WTC11 (cell line): ENCODE measurements around the gene RNF212.

Experiments
- GABPB1 ChIP-seq: sonication (generic); formaldehyde crosslinking; IDR thresholded peaks from 2 replicates; pipeline ENCODE4 v1.8.1; 2023; ENCODE audit warnings: mild to moderate bottlenecking, missing genetic modification reagents
- NFYB ChIP-seq: sonication (generic); formaldehyde crosslinking; conservative IDR thresholded peaks from 2 replicates; pipeline ENCODE4 v1.8.0; 2022; ENCODE audit warnings: low read depth, missing genetic modification reagents
- NR1H2 ChIP-seq: sonication (generic); formaldehyde crosslinking; IDR thresholded peaks from 2 replicates; pipeline ENCODE4 v1.9.0; 2021; ENCODE audit warnings: mild to moderate bottlenecking, moderate library complexity, missing genetic modification reagents
- TCF7 ChIP-seq: sonication (generic); formaldehyde crosslinking; IDR thresholded peaks from 2 replicates; pipeline ENCODE4 v1.8.0; 2022; ENCODE audit warnings: mild to moderate bottlenecking, low read depth, missing genetic modification reagents, moderate library complexity
- TF ChIP-seq, protein P1 (sequence below): sonication (generic); formaldehyde crosslinking; conservative IDR thresholded peaks from 2 replicates; pipeline ENCODE4 v1.8.1; 2022; ENCODE audit warnings: mild to moderate bottlenecking, missing genetic modification reagents
- TF ChIP-seq, protein P2 (sequence below): sonication (generic); formaldehyde crosslinking; IDR thresholded peaks from 2 replicates; pipeline ENCODE4 v1.8.1; 2023; ENCODE audit warnings: mild to moderate bottlenecking, missing genetic modification reagents, moderate library complexity
- TF ChIP-seq, protein P3 (sequence below): fragments of 200-600 bp; IDR thresholded peaks from 2 replicates; pipeline ENCODE4 v1.8.0; 2022; ENCODE audit warnings: antibody characterized with exemption
- TF ChIP-seq, protein P4 (sequence below): sonication (generic); formaldehyde crosslinking; IDR thresholded peaks from 2 replicates; pipeline ENCODE4 v1.8.0; 2022; ENCODE audit warnings: mild to moderate bottlenecking, missing genetic modification reagents
- TF ChIP-seq, protein P5 (sequence below): sonication (generic); formaldehyde crosslinking; IDR thresholded peaks from 2 replicates; pipeline ENCODE4 v1.8.1; 2023; ENCODE audit warnings: mild to moderate bottlenecking, missing genetic modification reagents

DNA sequence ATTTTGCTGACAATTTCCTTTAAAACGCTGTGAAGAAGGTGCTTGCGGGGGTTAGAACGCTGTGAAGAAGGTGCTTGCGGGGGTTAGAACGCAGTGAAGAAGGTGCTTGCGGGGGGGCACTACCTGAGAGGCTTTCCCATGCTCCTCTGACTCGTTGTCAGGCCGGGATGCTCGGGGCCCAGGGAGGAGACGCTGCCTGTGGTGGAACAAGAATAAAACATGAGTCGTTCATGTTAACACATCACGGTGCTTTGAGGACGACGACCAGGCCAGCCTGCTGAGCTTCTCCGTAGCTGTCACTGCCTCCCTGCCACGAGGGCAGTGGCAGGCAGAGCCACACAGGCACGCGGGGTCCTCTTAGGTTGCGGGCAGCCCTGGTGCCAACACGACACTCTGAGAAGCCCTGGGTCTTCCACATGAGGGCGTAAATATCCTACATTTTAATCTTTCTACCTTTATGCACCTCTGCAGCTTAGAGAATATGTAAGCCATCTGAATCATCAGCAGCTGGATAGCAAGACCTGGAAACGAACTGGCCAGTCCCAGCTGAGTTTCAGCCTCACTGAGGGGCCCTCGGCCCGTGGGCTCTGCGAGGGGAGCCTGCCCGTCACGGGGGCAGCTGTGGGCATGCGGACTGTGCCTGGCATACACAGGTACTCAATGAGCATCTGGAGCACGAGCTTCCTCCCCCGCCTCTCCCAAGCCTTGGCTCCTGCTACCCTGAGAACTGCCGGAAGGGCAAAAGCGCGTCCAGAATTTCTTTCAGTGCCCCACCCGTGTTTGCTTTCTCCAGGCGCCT, 55.0 kb downstream of the RNF212 start:
- TF ChIP-seq TCF7 (CRISPR knock-in tag), result no peak
- no peak for TF ChIP-seq NR1H2 (CRISPR knock-in tag)
- TF ChIP-seq, protein P1, sequence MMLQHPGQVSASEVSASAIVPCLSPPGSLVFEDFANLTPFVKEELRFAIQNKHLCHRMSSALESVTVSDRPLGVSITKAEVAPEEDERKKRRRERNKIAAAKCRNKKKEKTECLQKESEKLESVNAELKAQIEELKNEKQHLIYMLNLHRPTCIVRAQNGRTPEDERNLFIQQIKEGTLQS (CRISPR knock-in tag), result no peak
- TF ChIP-seq, protein P2, sequence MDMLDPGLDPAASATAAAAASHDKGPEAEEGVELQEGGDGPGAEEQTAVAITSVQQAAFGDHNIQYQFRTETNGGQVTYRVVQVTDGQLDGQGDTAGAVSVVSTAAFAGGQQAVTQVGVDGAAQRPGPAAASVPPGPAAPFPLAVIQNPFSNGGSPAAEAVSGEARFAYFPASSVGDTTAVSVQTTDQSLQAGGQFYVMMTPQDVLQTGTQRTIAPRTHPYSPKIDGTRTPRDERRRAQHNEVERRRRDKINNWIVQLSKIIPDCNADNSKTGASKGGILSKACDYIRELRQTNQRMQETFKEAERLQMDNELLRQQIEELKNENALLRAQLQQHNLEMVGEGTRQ, result no peak
- TF ChIP-seq, protein P3, sequence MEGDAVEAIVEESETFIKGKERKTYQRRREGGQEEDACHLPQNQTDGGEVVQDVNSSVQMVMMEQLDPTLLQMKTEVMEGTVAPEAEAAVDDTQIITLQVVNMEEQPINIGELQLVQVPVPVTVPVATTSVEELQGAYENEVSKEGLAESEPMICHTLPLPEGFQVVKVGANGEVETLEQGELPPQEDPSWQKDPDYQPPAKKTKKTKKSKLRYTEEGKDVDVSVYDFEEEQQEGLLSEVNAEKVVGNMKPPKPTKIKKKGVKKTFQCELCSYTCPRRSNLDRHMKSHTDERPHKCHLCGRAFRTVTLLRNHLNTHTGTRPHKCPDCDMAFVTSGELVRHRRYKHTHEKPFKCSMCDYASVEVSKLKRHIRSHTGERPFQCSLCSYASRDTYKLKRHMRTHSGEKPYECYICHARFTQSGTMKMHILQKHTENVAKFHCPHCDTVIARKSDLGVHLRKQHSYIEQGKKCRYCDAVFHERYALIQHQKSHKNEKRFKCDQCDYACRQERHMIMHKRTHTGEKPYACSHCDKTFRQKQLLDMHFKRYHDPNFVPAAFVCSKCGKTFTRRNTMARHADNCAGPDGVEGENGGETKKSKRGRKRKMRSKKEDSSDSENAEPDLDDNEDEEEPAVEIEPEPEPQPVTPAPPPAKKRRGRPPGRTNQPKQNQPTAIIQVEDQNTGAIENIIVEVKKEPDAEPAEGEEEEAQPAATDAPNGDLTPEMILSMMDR, result no peak
- TF ChIP-seq, protein P4, sequence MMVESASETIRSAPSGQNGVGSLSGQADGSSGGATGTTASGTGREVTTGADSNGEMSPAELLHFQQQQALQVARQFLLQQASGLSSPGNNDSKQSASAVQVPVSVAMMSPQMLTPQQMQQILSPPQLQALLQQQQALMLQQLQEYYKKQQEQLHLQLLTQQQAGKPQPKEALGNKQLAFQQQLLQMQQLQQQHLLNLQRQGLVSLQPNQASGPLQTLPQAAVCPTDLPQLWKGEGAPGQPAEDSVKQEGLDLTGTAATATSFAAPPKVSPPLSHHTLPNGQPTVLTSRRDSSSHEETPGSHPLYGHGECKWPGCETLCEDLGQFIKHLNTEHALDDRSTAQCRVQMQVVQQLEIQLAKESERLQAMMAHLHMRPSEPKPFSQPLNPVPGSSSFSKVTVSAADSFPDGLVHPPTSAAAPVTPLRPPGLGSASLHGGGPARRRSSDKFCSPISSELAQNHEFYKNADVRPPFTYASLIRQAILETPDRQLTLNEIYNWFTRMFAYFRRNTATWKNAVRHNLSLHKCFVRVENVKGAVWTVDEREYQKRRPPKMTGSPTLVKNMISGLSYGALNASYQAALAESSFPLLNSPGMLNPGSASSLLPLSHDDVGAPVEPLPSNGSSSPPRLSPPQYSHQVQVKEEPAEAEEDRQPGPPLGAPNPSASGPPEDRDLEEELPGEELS, result no peak
- no peak for TF ChIP-seq NFYB (CRISPR knock-in tag)
- TF ChIP-seq GABPB1 (CRISPR knock-in tag), result no peak
- TF ChIP-seq, protein P5, sequence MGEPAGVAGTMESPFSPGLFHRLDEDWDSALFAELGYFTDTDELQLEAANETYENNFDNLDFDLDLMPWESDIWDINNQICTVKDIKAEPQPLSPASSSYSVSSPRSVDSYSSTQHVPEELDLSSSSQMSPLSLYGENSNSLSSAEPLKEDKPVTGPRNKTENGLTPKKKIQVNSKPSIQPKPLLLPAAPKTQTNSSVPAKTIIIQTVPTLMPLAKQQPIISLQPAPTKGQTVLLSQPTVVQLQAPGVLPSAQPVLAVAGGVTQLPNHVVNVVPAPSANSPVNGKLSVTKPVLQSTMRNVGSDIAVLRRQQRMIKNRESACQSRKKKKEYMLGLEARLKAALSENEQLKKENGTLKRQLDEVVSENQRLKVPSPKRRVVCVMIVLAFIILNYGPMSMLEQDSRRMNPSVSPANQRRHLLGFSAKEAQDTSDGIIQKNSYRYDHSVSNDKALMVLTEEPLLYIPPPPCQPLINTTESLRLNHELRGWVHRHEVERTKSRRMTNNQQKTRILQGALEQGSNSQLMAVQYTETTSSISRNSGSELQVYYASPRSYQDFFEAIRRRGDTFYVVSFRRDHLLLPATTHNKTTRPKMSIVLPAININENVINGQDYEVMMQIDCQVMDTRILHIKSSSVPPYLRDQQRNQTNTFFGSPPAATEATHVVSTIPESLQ (CRISPR knock-in tag), result no peak
